ENCODE results near the gene ZKSCAN4. TPM values are rescaled to one million over a fixed set of nuclear protein-coding genes. Genes with fewer than 3 reads are reported as not detected.

Gene ZKSCAN4
- total RNA-seq, 1 donor from 2014 or later = 3.9 TPM

DNA sequence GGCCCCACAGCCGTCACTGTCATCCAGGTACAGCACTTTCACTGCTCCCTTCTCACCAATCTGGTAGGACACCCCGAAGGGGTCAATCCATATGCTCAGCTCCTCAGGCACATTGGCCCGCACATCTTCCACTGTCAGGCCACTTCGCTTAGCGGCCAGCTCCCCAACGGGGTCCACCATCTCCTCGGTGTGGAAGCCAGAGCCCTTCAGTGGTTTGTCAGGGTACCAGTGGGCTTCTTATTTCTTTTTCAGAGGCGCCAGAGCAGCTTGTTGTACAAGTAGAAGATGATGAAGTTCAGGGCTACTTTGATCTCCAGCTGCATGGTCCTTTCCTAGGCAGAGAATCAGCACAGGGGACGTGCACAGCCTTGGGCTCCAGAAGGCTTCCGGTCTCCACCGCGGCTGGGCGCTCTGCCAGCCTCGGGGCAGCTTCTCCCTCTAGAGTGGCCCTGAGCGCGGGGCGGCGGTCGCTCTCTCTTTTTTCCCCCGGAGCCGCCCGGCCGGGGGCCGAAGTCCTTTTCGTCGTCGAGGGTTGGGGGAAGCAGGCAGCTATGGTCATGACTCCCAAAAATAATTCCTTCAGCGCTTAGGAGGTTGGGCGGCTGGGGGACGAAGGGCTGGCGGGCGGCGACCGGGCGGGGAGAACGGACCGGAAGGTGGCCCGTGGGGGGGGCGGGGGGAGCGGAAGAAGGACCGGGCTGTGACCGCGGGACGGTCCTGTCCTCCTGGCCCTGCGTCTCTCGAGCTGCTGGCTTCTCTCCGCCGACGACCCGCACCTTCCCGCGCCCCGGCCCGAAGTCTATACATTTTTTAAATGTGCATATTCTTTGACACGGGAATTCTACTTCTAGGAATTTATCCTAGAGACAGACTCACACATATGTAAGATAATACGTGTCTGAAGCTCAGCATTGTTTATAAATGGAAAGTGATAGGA, 33.5 kb downstream of the ZKSCAN4 start:
- Histone ChIP-seq H3K27me3 (ENCODE audit: insufficient read depth, low read length) (peaks cover 13% of the 10 kb centered on the region), H3K36me3 (ENCODE audit: insufficient read depth, low read length) (no peaks in the 10 kb centered on the region), H3K9ac (ENCODE audit: low read length) (peak overlapping the region; percentile 65), H3K4me2 (ENCODE audit: low read length) (peak overlapping the region; percentile 86), H3K79me2 (ENCODE audit: insufficient read depth, low read length) (no peaks in the 10 kb centered on the region), H3K4me3 (ENCODE audit: insufficient read depth, low read depth, low read length) (peak overlapping the region; percentile 58), H2AFZ (ENCODE audit: low read depth, low read length) (peak overlapping the region; percentile 82), H3K27ac (ENCODE audit: low read depth, low read length) (no peak overlapping the region), H4K20me1 (ENCODE audit: insufficient read depth, low read length) (no peaks in the 10 kb centered on the region), H3K9me3 (ENCODE audit: insufficient read depth, low read depth, low read length) (no peaks in the 10 kb centered on the region), H3K4me1 (ENCODE audit: insufficient read depth, low read length) (no peaks in the 10 kb centered on the region)
- Mint-ChIP-seq H3K36me3 (ENCODE audit: low read depth, unreplicated experiment) (peaks cover 2% of the 10 kb centered on the region), H3K27me3 (ENCODE audit: low read depth, unreplicated experiment) (peaks cover 24% of the 10 kb centered on the region), H3K9me3 (ENCODE audit: unreplicated experiment) (no peaks in the 10 kb centered on the region), H3K4me1 (ENCODE audit: low read depth, unreplicated experiment) (no peaks in the 10 kb centered on the region), H3K27ac (ENCODE audit: unreplicated experiment) (peak overlapping the region; percentile 34), H3K4me3 (ENCODE audit: unreplicated experiment) (peak overlapping the region; percentile 82)
- DNase-seq (ENCODE audit: low read depth) (peak; percentile 47), FAIRE-seq (no peak)
- TF ChIP-seq CTCF (IDR thresholded peaks at IDR 0.05; ENCODE audit: insufficient read depth, low read depth, low read length) = no peak
- TF ChIP-seq EZH2 (IDR thresholded peaks at IDR 0.05; ENCODE audit: insufficient read depth, low read length) = no peak

GRCh38 chr6:28217890-28218289, 34.2 kb downstream of the ZKSCAN4 start:
- Mint-ChIP-seq H3K27ac (ENCODE audit: unreplicated experiment) (no peak overlapping the region), H3K27me3 (ENCODE audit: low read depth, unreplicated experiment) (peaks cover 21% of the 10 kb centered on the region), H3K36me3 (ENCODE audit: low read depth, unreplicated experiment) (peaks cover 2% of the 10 kb centered on the region), H3K4me3 (ENCODE audit: unreplicated experiment) (peak overlapping the region; percentile 82), H3K9me3 (ENCODE audit: unreplicated experiment) (no peaks in the 10 kb centered on the region), H3K4me1 (ENCODE audit: low read depth, unreplicated experiment) (no peaks in the 10 kb centered on the region)
- DNase-seq (ENCODE audit: low read depth) (no peak), FAIRE-seq (no peak)
- Histone ChIP-seq H3K4me3 (ENCODE audit: insufficient read depth, low read depth, low read length) (no peak overlapping the region), H3K9ac (ENCODE audit: low read length) (no peak overlapping the region), H3K27me3 (ENCODE audit: insufficient read depth, low read length) (peaks cover 13% of the 10 kb centered on the region), H3K36me3 (ENCODE audit: insufficient read depth, low read length) (no peaks in the 10 kb centered on the region), H3K9me3 (ENCODE audit: insufficient read depth, low read depth, low read length) (no peaks in the 10 kb centered on the region), H4K20me1 (ENCODE audit: insufficient read depth, low read length) (no peaks in the 10 kb centered on the region), H3K4me1 (ENCODE audit: insufficient read depth, low read length) (no peaks in the 10 kb centered on the region), H2AFZ (ENCODE audit: low read depth, low read length) (no peak overlapping the region), H3K79me2 (ENCODE audit: insufficient read depth, low read length) (no peaks in the 10 kb centered on the region), H3K27ac (ENCODE audit: low read depth, low read length) (no peak overlapping the region), H3K4me2 (ENCODE audit: low read length) (peak overlapping the region; percentile 86)
- no peak for TF ChIP-seq CTCF (IDR thresholded peaks at IDR 0.05; ENCODE audit: insufficient read depth, low read depth, low read length)
- no peak for TF ChIP-seq EZH2 (IDR thresholded peaks at IDR 0.05; ENCODE audit: insufficient read depth, low read length)

GRCh38 chr6:28215425-28215824, 36.6 kb downstream of the ZKSCAN4 start:
- no peaks in the 10 kb centered on the region for H3K9me3 ChIP-seq (ENCODE audit: insufficient read depth, low read depth, low read length)
- Mint-ChIP-seq H3K27me3 (ENCODE audit: low read depth, unreplicated experiment) (peaks cover 23% of the 10 kb centered on the region), H3K4me1 (ENCODE audit: low read depth, unreplicated experiment) (no peaks in the 10 kb centered on the region), H3K4me3 (ENCODE audit: unreplicated experiment) (no peak overlapping the region), H3K27ac (ENCODE audit: unreplicated experiment) (peak overlapping the region; percentile 14), H3K9me3 (ENCODE audit: unreplicated experiment) (no peaks in the 10 kb centered on the region), H3K36me3 (ENCODE audit: low read depth, unreplicated experiment) (peaks cover 2% of the 10 kb centered on the region)
- H3K9ac ChIP-seq (ENCODE audit: low read length) = no peak overlapping the region
- H3K27me3 ChIP-seq (ENCODE audit: insufficient read depth, low read length) = peaks cover 21% of the 10 kb centered on the region
- H4K20me1 ChIP-seq (ENCODE audit: insufficient read depth, low read length) = no peaks in the 10 kb centered on the region
- FAIRE-seq = no peak
- no peak for TF ChIP-seq EZH2 (IDR thresholded peaks at IDR 0.05; ENCODE audit: insufficient read depth, low read length)
- no peak for TF ChIP-seq CTCF (IDR thresholded peaks at IDR 0.05; ENCODE audit: insufficient read depth, low read depth, low read length)
- peak overlapping the region; percentile 14 for H3K4me2 ChIP-seq (ENCODE audit: low read length)
- H3K36me3 ChIP-seq (ENCODE audit: insufficient read depth, low read length) = no peaks in the 10 kb centered on the region
- DNase-seq (ENCODE audit: low read depth) = no peak
- peaks cover 3% of the 10 kb centered on the region for H3K4me1 ChIP-seq (ENCODE audit: insufficient read depth, low read length)
- no peak overlapping the region for H3K27ac ChIP-seq (ENCODE audit: low read depth, low read length)
- H2AFZ ChIP-seq (ENCODE audit: low read depth, low read length) = no peak overlapping the region
- no peaks in the 10 kb centered on the region for H3K79me2 ChIP-seq (ENCODE audit: insufficient read depth, low read length)
- H3K4me3 ChIP-seq (ENCODE audit: insufficient read depth, low read depth, low read length) = no peak overlapping the region
